Coronary artery (tissue), 2 donors: Measurements from ENCODE around the gene COL9A3.

Experiments used
- DNase-seq: peaks from one replicate; pipeline ENCODE4 v3.0.0-alpha.2; 2017; ENCODE audit warnings: low spot score
- H3K27ac ChIP-seq, 2 donors: fragments of 200-600 bp; sonication (generic); one replicate each; pipeline ENCODE4 v1.5.1; 2016 to 2019
- H3K4me3 ChIP-seq: fragments of 200-600 bp; sonication (generic); 2 replicates; pipeline ENCODE4 v1.5.1; 2016; ENCODE audit warnings: mild to moderate bottlenecking, moderate library complexity
- CTCF ChIP-seq: fragments of 200-600 bp; sonication (generic); IDR thresholded peaks from one replicate; pipeline ENCODE4 v1.5.1; 2019; ENCODE audit warnings: antibody characterized with exemption

Gene COL9A3

GRCh38 chr20:62885896-62886708 is 69.3 kb downstream of the COL9A3 start:
- no peak for TF ChIP-seq CTCF
- DNase-seq: no peak
- Histone ChIP-seq H3K27ac (no peak overlapping the region), H3K4me3 (no peak overlapping the region)

GRCh38 chr20:62886709-62887058 is 69.8 kb downstream of the COL9A3 start:
- Histone ChIP-seq H3K27ac (no peak overlapping the region), H3K4me3 (no peak overlapping the region)
- no peak for TF ChIP-seq CTCF
- no peak for DNase-seq

GRCh38 chr20:62887152-62887859 is 70.5 kb downstream of the COL9A3 start:
- DNase-seq: no peak
- Histone ChIP-seq H3K27ac (no peak overlapping the region), H3K4me3 (no peak overlapping the region)
- no peak for TF ChIP-seq CTCF

GRCh38 chr20:62887860-62888239 is 71.0 kb downstream of the COL9A3 start:
- DNase-seq: no peak
- no peak overlapping the region for H3K4me3 ChIP-seq
- H3K27ac ChIP-seq: no peak overlapping the region
- TF ChIP-seq CTCF: no peak

GRCh38 chr20:62888406-62888805 is 71.6 kb downstream of the COL9A3 start:
- Histone ChIP-seq H3K4me3 (no peak overlapping the region), H3K27ac (no peak overlapping the region)
- TF ChIP-seq CTCF: no peak
- no peak for DNase-seq

GRCh38 chr20:62888910-62889309 is 72.1 kb downstream of the COL9A3 start:
- DNase-seq: no peak

More at GRCh38 chr20:62888910-62889309, 72.1 kb downstream of the COL9A3 start:
- TF ChIP-seq CTCF: no peak
- Histone ChIP-seq H3K27ac (no peak overlapping the region), H3K4me3 (no peak overlapping the region)
